Small intestine (tissue), 7 donors: ENCODE results near the gene THEMIS. TPM values are rescaled to one million over a fixed set of nuclear protein-coding genes. Genes with fewer than 3 reads are reported as not detected.
A peak's percentile ranks its signal among the peaks of the same experiment; 100 is the strongest.

Experiments used
- DNase-seq, 2 donors: peaks; one replicate each; pipeline versions ENCODE4 v3.0.0 to v3.0.0-alpha.2; 2013
- FAIRE-seq: peaks from 2 replicates; lab custom pipeline; 2012; peaks lifted over from hg19 to GRCh38; lab: Jason Lieb, UNC
- H3K27ac ChIP-seq, 3 donors: one replicate each; pipeline ENCODE4 v1.5.1; 2013; ENCODE audit warnings: low read length in 2 of 3, mild to moderate bottlenecking in 2 of 3, control low read depth in 1 of 3, inconsistent platforms in 1 of 3, low read depth in 1 of 3, moderate library complexity in 1 of 3
- H3K27me3 ChIP-seq, 3 donors: one replicate each; pipeline ENCODE4 v1.6.1; 2013; ENCODE audit warnings: low read length in 3 of 3, inconsistent platforms in 1 of 3; ENCODE audit not compliant: control insufficient read depth in 3 of 3, insufficient read depth in 3 of 3
- H3K36me3 ChIP-seq, 3 donors: one replicate each; pipeline ENCODE4 v1.6.1; 2013; ENCODE audit warnings: low read length in 3 of 3, inconsistent platforms in 1 of 3, low read depth in 1 of 3, mild to moderate bottlenecking in 1 of 3, moderate library complexity in 1 of 3; ENCODE audit not compliant: control insufficient read depth in 3 of 3, insufficient read depth in 2 of 3
- H3K4me1 ChIP-seq, 3 donors: one replicate each; pipeline ENCODE4 v1.6.1; 2013; ENCODE audit warnings: low read length in 2 of 3, inconsistent platforms in 1 of 3, low read depth in 1 of 3, mild to moderate bottlenecking in 1 of 3, moderate library complexity in 1 of 3; ENCODE audit not compliant: control insufficient read depth in 3 of 3, insufficient read depth in 2 of 3
- H3K4me3 ChIP-seq, 3 donors: one replicate each; pipeline ENCODE4 v1.5.1; 2013; ENCODE audit warnings: low read length in 3 of 3, control low read depth in 1 of 3, inconsistent platforms in 1 of 3, low read depth in 1 of 3, mild to moderate bottlenecking in 1 of 3, moderate library complexity in 1 of 3
- H3K9me3 ChIP-seq, 2 donors: one replicate each; pipeline ENCODE4 v1.6.1; 2013; ENCODE audit warnings: low read depth in 1 of 2, low read length in 1 of 2; ENCODE audit not compliant: control insufficient read depth in 2 of 2, insufficient read depth in 1 of 2
- WGBS, 3 donors: extraction: QIAGEN DNeasy Blood & Tissue Kit; methylation state at CpG; one replicate each; pipeline ENCODE4 v1.1.7; 2013; 5-methylcytosine and 5-hydroxymethylcytosine counted together
- polyA plus RNA-seq, 4 donors: library from polyadenylated mRNA; stranded (reverse) in 3 of 4; unstranded in 1 of 4; fragments of 200-250 nt in 3 of 4; fragments of 120-200 nt in 1 of 4; gene quantifications; one replicate each; pipeline versions ENCODE4 v1.2.1 to v1.2.3, GENCODE V29; 2013
- donor health status: healthy with polysubstance abuse.
- donor health status: control.
- donor health status: control.
- donor health status: Bipolar disorder and iron deficiency.
- donor health status: healthy.

The THEMIS gene
- polyA plus RNA-seq, 4 donors: 0.25 to 1.4 (median 0.64) TPM

DNA sequence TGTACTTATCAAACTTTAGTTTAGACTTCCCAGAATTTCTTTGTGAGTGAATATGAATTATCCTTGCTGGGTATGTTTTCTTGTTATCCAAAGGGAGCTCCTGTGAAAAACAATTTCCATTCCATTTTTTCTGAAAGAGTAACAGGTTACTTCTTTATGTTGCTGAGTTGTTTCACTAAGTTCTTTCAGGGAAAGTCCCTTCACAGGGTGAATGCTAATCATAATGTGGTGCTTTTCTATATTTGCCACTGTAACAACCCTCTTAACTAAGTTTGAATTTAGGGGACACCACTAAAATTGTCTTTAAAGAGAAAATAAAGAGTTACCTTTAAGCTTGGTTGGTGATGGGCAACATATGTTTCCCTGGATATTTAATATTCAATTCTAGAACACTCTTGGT lies 79.4 kb downstream of the THEMIS start:
- Histone ChIP-seq H3K4me3 (no peak overlapping the region), H3K9me3 (no peaks in the 10 kb centered on the region), H3K36me3 (no peaks in the 10 kb centered on the region), H3K27ac (no peak overlapping the region), H3K27me3 (no peaks in the 10 kb centered on the region), H3K4me1 (no peaks in the 10 kb centered on the region)
- FAIRE-seq (no peak), DNase-seq (no peak)

DNA sequence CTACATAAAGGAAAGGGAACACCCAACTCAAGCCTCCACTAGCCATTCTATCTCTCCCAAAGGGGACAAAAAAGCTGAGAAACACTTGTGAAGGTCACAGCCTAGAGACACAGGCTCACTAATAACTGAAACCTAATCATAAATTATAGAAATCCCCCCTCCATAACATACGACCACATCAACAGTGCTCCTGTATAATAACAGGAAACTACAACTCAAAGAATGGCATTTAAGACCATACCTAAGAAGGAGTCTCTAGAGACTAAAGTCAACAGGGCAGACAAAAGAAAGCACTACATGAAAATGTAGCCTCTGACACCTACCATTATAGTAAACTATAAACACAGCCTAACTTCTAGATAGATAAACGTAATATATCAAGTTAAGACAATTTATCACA lies 82.7 kb downstream of the THEMIS start:
- 14 to 25% (median 23%) methylated on average over 2 of the region's 2 CpGs for WGBS, 3 donors
- no peak for FAIRE-seq

DNA sequence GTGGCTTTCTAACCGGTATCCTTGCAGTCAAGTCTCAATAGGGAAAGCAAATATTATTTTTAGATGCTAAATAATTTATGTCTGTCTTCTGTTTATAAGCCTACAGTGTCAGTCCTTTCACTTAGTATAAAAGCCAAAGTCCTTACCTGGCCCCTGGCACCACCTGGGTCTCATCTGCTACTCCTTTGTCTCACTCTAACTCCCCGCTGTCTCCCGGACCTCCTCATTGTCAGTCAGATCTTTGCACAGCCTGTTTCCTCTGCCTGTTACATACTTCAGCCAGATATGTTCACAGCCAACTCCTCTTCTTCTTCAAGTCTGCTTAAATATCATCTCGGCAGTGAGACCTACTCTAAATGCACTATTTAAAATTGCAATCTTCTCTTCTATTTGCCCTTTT lies 84.2 kb downstream of the THEMIS start:
- Histone ChIP-seq H3K4me3 (no peak overlapping the region), H3K27ac (no peak overlapping the region), H3K9me3 (no peaks in the 10 kb centered on the region), H3K36me3 (no peaks in the 10 kb centered on the region), H3K27me3 (no peaks in the 10 kb centered on the region), H3K4me1 (no peaks in the 10 kb centered on the region)
- DNase-seq: no peak
- no peak for FAIRE-seq
- WGBS, 3 donors: 74 to 81% (median 76%) methylated on average over 4 of the region's 4 CpGs

More for the DNA sequence above, 82.7 kb downstream of the THEMIS start:
- no peaks in the 10 kb centered on the region for H3K27me3 ChIP-seq
- no peak for DNase-seq
- H3K36me3 ChIP-seq: no peaks in the 10 kb centered on the region
- H3K4me1 ChIP-seq: no peaks in the 10 kb centered on the region
- no peak overlapping the region for H3K4me3 ChIP-seq
- no peaks in the 10 kb centered on the region for H3K9me3 ChIP-seq
- H3K27ac ChIP-seq: no peak overlapping the region

DNA sequence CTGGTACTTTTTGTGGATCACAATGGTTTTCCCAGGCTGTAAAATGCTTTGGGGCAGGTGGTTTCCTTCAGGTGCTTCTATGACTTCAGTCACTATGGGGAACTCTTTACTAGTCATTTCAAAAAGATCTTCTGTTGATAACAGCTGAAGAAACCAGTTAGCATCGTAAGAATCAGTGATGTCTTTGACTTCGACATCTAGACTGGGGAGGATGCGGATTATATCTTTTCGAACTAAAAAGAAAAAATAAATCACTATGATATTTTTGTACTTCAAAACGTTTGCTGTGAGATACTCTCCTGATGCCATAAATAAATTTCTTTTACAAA lies 87.2 kb downstream of the THEMIS start:
- WGBS, 3 donors: 74 to 81% (median 80%) methylated on average over 5 of the region's 5 CpGs
- no peak for DNase-seq

DNA sequence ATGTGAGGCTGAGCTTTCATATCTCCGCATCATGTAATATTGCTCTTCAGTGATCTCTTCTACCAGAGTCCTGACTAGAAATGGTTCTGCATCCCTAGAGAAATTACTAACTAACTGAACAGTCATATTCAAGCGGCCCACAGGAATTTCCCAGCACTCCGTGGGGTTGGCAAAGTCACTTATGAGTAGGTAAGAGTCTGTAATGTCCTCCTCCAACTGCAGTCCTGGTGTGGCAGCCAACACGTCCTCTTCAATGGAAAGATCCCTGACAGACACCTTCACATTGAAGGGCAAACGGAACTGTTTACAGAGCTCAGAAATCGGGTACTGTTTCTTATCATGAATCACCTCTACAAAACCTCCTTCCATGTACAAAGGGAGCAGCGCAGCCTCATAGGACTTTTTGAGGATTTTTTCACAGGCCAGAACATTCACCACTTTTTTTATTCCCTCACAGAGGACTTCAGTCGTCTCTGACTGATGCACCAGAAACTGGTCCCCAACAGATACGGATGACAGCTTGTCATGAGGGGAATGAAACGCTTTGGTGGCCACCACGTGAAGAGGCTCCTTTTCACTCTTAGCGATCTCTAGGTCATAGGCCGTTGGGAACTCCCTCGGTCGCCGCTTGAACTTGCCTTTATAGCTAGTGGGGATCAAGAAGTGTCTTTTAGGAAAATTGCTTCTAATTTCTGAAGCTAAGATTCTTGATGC lies 87.7 kb downstream of the THEMIS start:
- Histone ChIP-seq H3K9me3 (no peaks in the 10 kb centered on the region), H3K27ac (peak overlapping the region in 1 of 3 donors; percentile 20), H3K27me3 (no peaks in the 10 kb centered on the region), H3K36me3 (no peaks in the 10 kb centered on the region), H3K4me3 (no peak overlapping the region), H3K4me1 (no peaks in the 10 kb centered on the region)
- no peak for DNase-seq
- FAIRE-seq: no peak
- 70 to 82% (median 77%) methylated on average over 16 of the region's 16 CpGs for WGBS, 3 donors

More for the DNA sequence above, 87.2 kb downstream of the THEMIS start:
- no peak for FAIRE-seq
- no peaks in the 10 kb centered on the region for H3K36me3 ChIP-seq
- H3K4me3 ChIP-seq: no peak overlapping the region
- H3K27me3 ChIP-seq: no peaks in the 10 kb centered on the region
- no peaks in the 10 kb centered on the region for H3K4me1 ChIP-seq
- H3K27ac ChIP-seq: peak overlapping the region in 1 of 3 donors; percentile 20
- no peaks in the 10 kb centered on the region for H3K9me3 ChIP-seq

DNA sequence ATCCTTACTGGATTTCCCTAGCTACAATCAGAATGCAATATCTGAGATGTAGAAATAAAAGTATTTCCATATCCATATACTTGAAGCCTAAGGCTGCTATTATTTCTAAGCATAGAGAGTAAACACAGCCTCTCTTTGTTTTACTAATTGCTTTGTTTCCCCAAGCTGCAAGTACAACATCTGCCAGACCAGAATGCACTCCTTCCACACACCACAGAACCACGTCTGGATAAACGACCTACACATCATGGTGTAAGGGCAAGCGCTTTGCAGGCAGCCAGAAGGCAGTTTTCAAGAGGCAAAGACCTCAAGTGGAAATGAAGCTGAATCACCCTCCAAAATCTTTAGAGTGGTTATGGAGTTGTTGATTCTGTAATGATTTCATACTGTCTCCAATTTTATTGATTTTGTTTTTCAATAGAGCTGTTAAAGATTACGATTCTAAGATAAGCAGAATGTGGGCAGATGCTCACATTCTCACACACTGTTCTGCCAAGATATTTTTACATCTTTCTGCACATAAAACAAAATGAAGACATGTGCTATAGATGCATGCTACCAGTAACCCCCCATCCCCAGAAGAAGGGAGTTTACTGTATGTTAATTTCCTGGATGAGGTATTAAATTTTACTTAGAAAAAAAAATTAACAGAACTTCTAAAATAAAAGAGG lies 88.8 kb downstream of the THEMIS start:
- no peaks in the 10 kb centered on the region for H3K4me1 ChIP-seq
- no peaks in the 10 kb centered on the region for H3K27me3 ChIP-seq
- H3K36me3 ChIP-seq: no peaks in the 10 kb centered on the region
- H3K9me3 ChIP-seq: no peaks in the 10 kb centered on the region
- H3K4me3 ChIP-seq: no peak overlapping the region
- no peak for DNase-seq
- 30 to 49% (median 37%) methylated on average over 4 of the region's 4 CpGs for WGBS, 3 donors
- no peak for FAIRE-seq
- no peak overlapping the region for H3K27ac ChIP-seq

DNA sequence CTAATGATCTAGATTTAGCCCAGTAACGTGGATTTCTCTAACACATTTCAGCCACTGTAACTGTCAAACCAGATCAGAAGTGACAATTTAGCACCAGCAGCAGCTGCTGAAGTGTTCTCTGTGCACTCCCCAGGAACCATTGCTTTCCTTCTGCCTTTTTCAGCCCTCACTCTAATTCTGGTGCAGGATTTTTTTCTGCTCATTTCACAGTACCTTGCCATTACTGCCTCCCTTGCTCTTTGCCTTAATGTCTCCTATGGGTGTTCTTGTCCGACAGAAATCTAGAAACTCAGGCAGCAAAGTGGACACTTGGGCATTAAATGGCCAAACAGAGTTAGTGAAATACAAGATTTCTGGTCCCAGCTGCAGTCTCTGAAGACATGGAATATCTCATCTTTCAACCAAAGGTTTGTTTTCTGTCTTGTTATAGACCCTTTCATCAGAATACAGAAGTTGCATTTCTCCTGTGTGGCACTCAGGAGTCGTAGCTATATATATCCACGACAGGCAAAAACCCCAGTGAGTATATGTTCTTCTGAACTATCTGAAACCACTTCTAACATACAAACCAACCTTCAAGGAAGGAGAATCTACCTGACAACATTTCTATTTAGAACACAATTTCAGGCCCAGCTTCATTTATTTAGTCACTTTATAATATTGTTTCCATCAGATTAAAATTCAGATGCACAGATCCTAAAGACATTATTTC lies 92.9 kb downstream of the THEMIS start:
- no peaks in the 10 kb centered on the region for H3K9me3 ChIP-seq
- WGBS, 3 donors: 77 to 78% (median 78%) methylated on average over 4 of the region's 4 CpGs
- no peak for DNase-seq
- H3K27ac ChIP-seq: no peak overlapping the region
- H3K4me3 ChIP-seq: no peak overlapping the region
- no peaks in the 10 kb centered on the region for H3K4me1 ChIP-seq
- FAIRE-seq: no peak
- no peaks in the 10 kb centered on the region for H3K36me3 ChIP-seq
- H3K27me3 ChIP-seq: no peaks in the 10 kb centered on the region

DNA sequence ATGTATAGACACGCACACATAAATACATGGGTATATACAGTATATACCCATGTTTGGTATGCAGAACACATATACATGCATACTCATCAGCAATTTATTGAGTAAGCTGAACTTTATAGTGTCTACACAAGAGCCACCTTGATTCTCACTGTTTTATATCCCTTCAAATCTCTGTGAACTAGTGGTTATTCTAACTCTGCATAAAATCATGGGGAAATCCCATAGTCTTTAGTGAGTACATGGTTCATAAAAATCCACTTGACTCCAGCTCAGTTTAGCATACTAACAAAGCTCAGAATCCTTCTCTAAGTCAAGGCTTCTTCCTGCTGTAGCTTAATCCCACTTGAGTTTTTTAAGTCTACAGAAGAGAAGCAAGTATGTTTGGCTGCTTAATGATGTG lies 104.1 kb downstream of the THEMIS start:
- Histone ChIP-seq H3K36me3 (no peaks in the 10 kb centered on the region), H3K4me1 (no peaks in the 10 kb centered on the region), H3K4me3 (no peak overlapping the region), H3K9me3 (no peaks in the 10 kb centered on the region), H3K27ac (no peak overlapping the region), H3K27me3 (no peaks in the 10 kb centered on the region)
- 96 to 100% (median 97%) methylated on average over 1 of the region's 1 CpG for WGBS, 3 donors
- DNase-seq (no peak), FAIRE-seq (no peak)
